Measurements from ENCODE around the gene UBQLN1. TPM values are rescaled to one million over a fixed set of nuclear protein-coding genes. Genes with fewer than 3 reads are reported as not detected.

Gene UBQLN1
- total and polyA plus RNA-seq, 9 of the 15 experiments (the other 6 are each of a cell fraction or from before 2014, with no cell fraction given) = 7.5 to 120 (median 52.8) TPM

DNA sequence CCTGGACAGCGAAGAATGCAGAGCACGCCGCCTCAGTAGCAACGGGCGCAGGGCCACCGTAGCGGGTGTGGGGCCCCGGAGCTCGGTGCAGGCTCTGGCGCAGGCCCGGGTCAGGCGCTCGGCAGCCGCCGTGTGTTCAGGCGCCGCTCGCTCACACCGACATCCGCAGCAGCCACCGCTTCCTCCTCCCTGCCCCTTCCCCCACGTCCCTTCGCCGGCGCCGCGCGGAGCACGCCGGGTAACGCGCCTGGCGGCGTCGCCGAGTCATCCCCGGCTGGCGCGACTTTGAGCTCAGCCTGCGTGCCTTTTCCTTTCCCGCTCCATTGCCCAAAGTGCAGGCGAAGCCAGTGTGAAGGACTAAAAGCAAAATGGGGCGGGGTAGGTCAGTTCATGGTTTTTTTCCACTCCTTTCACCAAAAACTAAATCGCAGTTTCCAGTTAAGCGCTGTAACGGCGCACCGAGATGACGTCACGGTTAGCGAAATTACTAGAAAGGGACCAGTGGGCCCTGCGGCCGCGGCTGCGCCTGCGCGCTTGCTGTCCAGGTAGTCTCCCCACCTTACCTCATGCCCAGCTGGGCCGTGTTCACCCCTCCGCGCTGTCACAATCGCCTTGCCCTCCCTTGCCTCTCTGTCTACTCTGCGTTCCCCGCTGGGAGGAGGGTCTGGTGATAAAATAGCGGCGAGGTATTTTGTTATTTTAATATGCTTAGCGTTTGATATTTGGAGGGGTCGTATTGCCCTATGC lies at the start of gene UBQLN1 (continued):
- TF ChIP-seq, protein P1, sequence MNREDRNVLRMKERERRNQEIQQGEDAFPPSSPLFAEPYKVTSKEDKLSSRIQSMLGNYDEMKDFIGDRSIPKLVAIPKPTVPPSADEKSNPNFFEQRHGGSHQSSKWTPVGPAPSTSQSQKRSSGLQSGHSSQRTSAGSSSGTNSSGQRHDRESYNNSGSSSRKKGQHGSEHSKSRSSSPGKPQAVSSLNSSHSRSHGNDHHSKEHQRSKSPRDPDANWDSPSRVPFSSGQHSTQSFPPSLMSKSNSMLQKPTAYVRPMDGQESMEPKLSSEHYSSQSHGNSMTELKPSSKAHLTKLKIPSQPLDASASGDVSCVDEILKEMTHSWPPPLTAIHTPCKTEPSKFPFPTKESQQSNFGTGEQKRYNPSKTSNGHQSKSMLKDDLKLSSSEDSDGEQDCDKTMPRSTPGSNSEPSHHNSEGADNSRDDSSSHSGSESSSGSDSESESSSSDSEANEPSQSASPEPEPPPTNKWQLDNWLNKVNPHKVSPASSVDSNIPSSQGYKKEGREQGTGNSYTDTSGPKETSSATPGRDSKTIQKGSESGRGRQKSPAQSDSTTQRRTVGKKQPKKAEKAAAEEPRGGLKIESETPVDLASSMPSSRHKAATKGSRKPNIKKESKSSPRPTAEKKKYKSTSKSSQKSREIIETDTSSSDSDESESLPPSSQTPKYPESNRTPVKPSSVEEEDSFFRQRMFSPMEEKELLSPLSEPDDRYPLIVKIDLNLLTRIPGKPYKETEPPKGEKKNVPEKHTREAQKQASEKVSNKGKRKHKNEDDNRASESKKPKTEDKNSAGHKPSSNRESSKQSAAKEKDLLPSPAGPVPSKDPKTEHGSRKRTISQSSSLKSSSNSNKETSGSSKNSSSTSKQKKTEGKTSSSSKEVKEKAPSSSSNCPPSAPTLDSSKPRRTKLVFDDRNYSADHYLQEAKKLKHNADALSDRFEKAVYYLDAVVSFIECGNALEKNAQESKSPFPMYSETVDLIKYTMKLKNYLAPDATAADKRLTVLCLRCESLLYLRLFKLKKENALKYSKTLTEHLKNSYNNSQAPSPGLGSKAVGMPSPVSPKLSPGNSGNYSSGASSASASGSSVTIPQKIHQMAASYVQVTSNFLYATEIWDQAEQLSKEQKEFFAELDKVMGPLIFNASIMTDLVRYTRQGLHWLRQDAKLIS (CRISPR knock-in tag; IDR thresholded peaks at IDR 0.05) = peak; percentile 85
- TF ChIP-seq NRF1 (conservative IDR thresholded peaks at IDR 0.05 in 1 of 2, IDR thresholded peaks at IDR 0.05 in 1 of 2) (peak; percentile 93 to 94), CHD2 (IDR thresholded peaks at IDR 0.05; ENCODE audit: low read depth, low read length) (peak; percentile 37; the same call in 1 of the 2 replicates), MEIS2 (IDR thresholded peaks at IDR 0.05; ENCODE audit: partially characterized antibody) (no peak), E2F3 (CRISPR knock-in tag; IDR thresholded peaks at IDR 0.05) (no peak)
- TF ChIP-seq, protein P2, sequence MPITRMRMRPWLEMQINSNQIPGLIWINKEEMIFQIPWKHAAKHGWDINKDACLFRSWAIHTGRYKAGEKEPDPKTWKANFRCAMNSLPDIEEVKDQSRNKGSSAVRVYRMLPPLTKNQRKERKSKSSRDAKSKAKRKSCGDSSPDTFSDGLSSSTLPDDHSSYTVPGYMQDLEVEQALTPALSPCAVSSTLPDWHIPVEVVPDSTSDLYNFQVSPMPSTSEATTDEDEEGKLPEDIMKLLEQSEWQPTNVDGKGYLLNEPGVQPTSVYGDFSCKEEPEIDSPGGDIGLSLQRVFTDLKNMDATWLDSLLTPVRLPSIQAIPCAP (CRISPR knock-in tag; IDR thresholded peaks at IDR 0.05; ENCODE audit: borderline replicate concordance) = no peak
- TF ChIP-seq, protein P3, sequence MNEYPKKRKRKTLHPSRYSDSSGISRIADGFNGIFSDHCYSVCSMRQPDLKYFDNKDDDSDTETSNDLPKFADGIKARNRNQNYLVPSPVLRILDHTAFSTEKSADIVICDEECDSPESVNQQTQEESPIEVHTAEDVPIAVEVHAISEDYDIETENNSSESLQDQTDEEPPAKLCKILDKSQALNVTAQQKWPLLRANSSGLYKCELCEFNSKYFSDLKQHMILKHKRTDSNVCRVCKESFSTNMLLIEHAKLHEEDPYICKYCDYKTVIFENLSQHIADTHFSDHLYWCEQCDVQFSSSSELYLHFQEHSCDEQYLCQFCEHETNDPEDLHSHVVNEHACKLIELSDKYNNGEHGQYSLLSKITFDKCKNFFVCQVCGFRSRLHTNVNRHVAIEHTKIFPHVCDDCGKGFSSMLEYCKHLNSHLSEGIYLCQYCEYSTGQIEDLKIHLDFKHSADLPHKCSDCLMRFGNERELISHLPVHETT (CRISPR knock-in tag; conservative IDR thresholded peaks at IDR 0.05 in 1 of 2, IDR thresholded peaks at IDR 0.05 in 1 of 2) = no peak
- TF ChIP-seq, protein P4, sequence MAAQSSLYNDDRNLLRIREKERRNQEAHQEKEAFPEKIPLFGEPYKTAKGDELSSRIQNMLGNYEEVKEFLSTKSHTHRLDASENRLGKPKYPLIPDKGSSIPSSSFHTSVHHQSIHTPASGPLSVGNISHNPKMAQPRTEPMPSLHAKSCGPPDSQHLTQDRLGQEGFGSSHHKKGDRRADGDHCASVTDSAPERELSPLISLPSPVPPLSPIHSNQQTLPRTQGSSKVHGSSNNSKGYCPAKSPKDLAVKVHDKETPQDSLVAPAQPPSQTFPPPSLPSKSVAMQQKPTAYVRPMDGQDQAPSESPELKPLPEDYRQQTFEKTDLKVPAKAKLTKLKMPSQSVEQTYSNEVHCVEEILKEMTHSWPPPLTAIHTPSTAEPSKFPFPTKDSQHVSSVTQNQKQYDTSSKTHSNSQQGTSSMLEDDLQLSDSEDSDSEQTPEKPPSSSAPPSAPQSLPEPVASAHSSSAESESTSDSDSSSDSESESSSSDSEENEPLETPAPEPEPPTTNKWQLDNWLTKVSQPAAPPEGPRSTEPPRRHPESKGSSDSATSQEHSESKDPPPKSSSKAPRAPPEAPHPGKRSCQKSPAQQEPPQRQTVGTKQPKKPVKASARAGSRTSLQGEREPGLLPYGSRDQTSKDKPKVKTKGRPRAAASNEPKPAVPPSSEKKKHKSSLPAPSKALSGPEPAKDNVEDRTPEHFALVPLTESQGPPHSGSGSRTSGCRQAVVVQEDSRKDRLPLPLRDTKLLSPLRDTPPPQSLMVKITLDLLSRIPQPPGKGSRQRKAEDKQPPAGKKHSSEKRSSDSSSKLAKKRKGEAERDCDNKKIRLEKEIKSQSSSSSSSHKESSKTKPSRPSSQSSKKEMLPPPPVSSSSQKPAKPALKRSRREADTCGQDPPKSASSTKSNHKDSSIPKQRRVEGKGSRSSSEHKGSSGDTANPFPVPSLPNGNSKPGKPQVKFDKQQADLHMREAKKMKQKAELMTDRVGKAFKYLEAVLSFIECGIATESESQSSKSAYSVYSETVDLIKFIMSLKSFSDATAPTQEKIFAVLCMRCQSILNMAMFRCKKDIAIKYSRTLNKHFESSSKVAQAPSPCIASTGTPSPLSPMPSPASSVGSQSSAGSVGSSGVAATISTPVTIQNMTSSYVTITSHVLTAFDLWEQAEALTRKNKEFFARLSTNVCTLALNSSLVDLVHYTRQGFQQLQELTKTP (IDR thresholded peaks at IDR 0.05; ENCODE audit: low read depth in 1 of 2, partially characterized antibody in 2 of 2) = peak; percentile 17 to 90
- TF ChIP-seq, protein P5, sequence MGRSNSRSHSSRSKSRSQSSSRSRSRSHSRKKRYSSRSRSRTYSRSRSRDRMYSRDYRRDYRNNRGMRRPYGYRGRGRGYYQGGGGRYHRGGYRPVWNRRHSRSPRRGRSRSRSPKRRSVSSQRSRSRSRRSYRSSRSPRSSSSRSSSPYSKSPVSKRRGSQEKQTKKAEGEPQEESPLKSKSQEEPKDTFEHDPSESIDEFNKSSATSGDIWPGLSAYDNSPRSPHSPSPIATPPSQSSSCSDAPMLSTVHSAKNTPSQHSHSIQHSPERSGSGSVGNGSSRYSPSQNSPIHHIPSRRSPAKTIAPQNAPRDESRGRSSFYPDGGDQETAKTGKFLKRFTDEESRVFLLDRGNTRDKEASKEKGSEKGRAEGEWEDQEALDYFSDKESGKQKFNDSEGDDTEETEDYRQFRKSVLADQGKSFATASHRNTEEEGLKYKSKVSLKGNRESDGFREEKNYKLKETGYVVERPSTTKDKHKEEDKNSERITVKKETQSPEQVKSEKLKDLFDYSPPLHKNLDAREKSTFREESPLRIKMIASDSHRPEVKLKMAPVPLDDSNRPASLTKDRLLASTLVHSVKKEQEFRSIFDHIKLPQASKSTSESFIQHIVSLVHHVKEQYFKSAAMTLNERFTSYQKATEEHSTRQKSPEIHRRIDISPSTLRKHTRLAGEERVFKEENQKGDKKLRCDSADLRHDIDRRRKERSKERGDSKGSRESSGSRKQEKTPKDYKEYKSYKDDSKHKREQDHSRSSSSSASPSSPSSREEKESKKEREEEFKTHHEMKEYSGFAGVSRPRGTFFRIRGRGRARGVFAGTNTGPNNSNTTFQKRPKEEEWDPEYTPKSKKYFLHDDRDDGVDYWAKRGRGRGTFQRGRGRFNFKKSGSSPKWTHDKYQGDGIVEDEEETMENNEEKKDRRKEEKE (IDR thresholded peaks at IDR 0.05; ENCODE audit: borderline replicate concordance in 1 of 2, control insufficient read depth in 1 of 2, low read depth in 2 of 2, low read length in 1 of 2) = no peak

Data from K562 (cell line).